Measurements from ENCODE around the gene SYNPO2. TPM values are rescaled to one million over a fixed set of nuclear protein-coding genes. Genes with fewer than 3 reads are reported as not detected.

SYNPO2 gene
- total RNA-seq, 1 experiment from 2014 or later = 0.28 TPM

DNA sequence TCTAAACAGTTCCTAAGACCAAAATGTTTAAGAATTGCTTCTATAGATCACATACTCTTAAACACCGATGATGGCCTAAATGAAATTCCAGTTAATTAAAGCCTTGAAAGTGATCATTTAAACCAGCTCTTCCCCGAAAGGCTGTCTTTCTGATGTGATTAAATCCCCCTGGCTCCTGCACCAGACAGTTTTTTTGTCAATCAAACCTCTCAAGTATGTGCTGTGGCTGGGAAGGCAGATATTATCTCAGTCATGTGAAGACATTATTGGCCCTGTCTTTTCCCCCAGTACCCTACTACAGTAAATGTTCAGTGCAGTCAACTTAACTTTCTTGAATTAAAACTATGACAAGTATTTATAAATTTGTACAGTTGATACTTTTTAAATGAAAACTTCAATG, 126.0 kb downstream of the SYNPO2 start:
- Histone ChIP-seq H3K4me3 (ENCODE audit: low read depth in 2 of 2, low read length in 2 of 2) (no peak overlapping the region), H3K27ac (ENCODE audit: low read length) (no peak overlapping the region), H3K36me3 (ENCODE audit: control insufficient read depth, insufficient read depth, low read length) (no peaks in the 10 kb centered on the region), H3K4me1 (ENCODE audit: control insufficient read depth, insufficient read depth, low read length) (no peaks in the 10 kb centered on the region), H3K27me3 (ENCODE audit: control insufficient read depth, insufficient read depth, low read length) (no peaks in the 10 kb centered on the region), H3K9me3 (ENCODE audit: control insufficient read depth, insufficient read depth, low read depth, low read length) (no peaks in the 10 kb centered on the region)
- ATAC-seq (no peak), DNase-seq (ENCODE audit: low read depth, low spot score) (no peak)
- no TSS peak for BruUV-seq (replicated peaks)
- POLR2A ChIA-PET = no interaction called here
- CTCF ChIA-PET = no interaction called here
- no peak for TF ChIP-seq TCF7L2 (IDR thresholded peaks at IDR 0.05; ENCODE audit: low read depth, low read length)
- TF ChIP-seq, protein P1, sequence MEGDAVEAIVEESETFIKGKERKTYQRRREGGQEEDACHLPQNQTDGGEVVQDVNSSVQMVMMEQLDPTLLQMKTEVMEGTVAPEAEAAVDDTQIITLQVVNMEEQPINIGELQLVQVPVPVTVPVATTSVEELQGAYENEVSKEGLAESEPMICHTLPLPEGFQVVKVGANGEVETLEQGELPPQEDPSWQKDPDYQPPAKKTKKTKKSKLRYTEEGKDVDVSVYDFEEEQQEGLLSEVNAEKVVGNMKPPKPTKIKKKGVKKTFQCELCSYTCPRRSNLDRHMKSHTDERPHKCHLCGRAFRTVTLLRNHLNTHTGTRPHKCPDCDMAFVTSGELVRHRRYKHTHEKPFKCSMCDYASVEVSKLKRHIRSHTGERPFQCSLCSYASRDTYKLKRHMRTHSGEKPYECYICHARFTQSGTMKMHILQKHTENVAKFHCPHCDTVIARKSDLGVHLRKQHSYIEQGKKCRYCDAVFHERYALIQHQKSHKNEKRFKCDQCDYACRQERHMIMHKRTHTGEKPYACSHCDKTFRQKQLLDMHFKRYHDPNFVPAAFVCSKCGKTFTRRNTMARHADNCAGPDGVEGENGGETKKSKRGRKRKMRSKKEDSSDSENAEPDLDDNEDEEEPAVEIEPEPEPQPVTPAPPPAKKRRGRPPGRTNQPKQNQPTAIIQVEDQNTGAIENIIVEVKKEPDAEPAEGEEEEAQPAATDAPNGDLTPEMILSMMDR (IDR thresholded peaks at IDR 0.05) = no peak
- TF ChIP-seq POLR2AphosphoS5 (IDR thresholded peaks at IDR 0.05; ENCODE audit: low read depth, low read length) = no peak
- TF ChIP-seq, protein P2, sequence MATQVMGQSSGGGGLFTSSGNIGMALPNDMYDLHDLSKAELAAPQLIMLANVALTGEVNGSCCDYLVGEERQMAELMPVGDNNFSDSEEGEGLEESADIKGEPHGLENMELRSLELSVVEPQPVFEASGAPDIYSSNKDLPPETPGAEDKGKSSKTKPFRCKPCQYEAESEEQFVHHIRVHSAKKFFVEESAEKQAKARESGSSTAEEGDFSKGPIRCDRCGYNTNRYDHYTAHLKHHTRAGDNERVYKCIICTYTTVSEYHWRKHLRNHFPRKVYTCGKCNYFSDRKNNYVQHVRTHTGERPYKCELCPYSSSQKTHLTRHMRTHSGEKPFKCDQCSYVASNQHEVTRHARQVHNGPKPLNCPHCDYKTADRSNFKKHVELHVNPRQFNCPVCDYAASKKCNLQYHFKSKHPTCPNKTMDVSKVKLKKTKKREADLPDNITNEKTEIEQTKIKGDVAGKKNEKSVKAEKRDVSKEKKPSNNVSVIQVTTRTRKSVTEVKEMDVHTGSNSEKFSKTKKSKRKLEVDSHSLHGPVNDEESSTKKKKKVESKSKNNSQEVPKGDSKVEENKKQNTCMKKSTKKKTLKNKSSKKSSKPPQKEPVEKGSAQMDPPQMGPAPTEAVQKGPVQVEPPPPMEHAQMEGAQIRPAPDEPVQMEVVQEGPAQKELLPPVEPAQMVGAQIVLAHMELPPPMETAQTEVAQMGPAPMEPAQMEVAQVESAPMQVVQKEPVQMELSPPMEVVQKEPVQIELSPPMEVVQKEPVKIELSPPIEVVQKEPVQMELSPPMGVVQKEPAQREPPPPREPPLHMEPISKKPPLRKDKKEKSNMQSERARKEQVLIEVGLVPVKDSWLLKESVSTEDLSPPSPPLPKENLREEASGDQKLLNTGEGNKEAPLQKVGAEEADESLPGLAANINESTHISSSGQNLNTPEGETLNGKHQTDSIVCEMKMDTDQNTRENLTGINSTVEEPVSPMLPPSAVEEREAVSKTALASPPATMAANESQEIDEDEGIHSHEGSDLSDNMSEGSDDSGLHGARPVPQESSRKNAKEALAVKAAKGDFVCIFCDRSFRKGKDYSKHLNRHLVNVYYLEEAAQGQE (IDR thresholded peaks at IDR 0.05; ENCODE audit: insufficient read depth in 1 of 2, low read depth in 2 of 2, low read length in 1 of 2) = no peak
- TF ChIP-seq SIN3A (IDR thresholded peaks at IDR 0.05; ENCODE audit: borderline replicate concordance, insufficient read depth, low read depth, low read length) = no peak
- in situ Hi-C loops (cut with HindIII; ENCODE audit: low pct_unique_long_range_greater_than_20kb, low sequenced_read_pairs) = no loop called here
- intact Hi-C loops (cut with micrococcal nuclease; ENCODE audit: unreplicated experiment) = no loop called here

DNA sequence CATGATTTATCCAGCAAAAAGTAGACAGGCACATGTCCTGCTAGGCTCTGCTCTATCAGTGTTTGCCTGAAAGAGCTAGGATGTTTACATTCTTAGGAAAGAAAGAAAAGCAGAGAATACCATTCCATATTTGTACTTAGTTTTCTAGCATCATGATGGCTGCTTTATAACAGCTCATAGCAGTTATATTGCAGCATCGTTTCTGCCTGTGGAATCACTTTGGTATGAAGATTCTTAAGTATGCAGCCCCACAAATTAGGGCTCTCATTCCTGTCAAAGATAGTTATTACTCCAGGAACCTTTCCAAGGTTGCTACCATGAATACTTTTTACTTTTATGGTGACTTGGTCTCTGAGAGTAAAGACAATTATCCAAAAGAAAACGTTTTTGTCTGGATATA, 128.0 kb downstream of the SYNPO2 start:
- CTCF ChIA-PET = interaction anchor here (0.6 kb wide), 1 partner anchor 510 kb away, joined by 4 read pairs; no protein-coding TSS in a partner anchor
- TF ChIP-seq, protein P1 (IDR thresholded peaks at IDR 0.05) = no peak
- TF ChIP-seq SIN3A (IDR thresholded peaks at IDR 0.05; ENCODE audit: borderline replicate concordance, insufficient read depth, low read depth, low read length) (no peak), POLR2AphosphoS5 (IDR thresholded peaks at IDR 0.05; ENCODE audit: low read depth, low read length) (no peak), TCF7L2 (IDR thresholded peaks at IDR 0.05; ENCODE audit: low read depth, low read length) (no peak)
- TF ChIP-seq, protein P2 (IDR thresholded peaks at IDR 0.05; ENCODE audit: insufficient read depth in 1 of 2, low read depth in 2 of 2, low read length in 1 of 2) = no peak
- Histone ChIP-seq H3K27me3 (ENCODE audit: control insufficient read depth, insufficient read depth, low read length) (no peaks in the 10 kb centered on the region), H3K9me3 (ENCODE audit: control insufficient read depth, insufficient read depth, low read depth, low read length) (no peaks in the 10 kb centered on the region), H3K36me3 (ENCODE audit: control insufficient read depth, insufficient read depth, low read length) (no peaks in the 10 kb centered on the region), H3K27ac (ENCODE audit: low read length) (no peak overlapping the region), H3K4me3 (ENCODE audit: low read depth in 2 of 2, low read length in 2 of 2) (no peak overlapping the region), H3K4me1 (ENCODE audit: control insufficient read depth, insufficient read depth, low read length) (no peaks in the 10 kb centered on the region)
- DNase-seq (ENCODE audit: low read depth, low spot score) (no peak), ATAC-seq (no peak)
- POLR2A ChIA-PET = no interaction called here
- in situ Hi-C loops (cut with HindIII; ENCODE audit: low pct_unique_long_range_greater_than_20kb, low sequenced_read_pairs) (no loop called here), intact Hi-C loops (cut with micrococcal nuclease; ENCODE audit: unreplicated experiment) (no loop called here)
- no TSS peak for BruUV-seq (replicated peaks)
